Erythroblast (primary cell): Measurements from ENCODE around the gene RAPGEF2.

Source experiments
- GATA1 ChIP-seq: IDR thresholded peaks from 2 replicates; pipeline ENCODE4 v1.6.1; 2011; ENCODE audit warnings: low read depth, mild to moderate bottlenecking, control low read depth, low read length, moderate library complexity
- POLR2A ChIP-seq: IDR thresholded peaks from 2 replicates; pipeline ENCODE4 v1.6.1; 2011; ENCODE audit warnings: mild to moderate bottlenecking, low read length

GRCh38 chr4:159071969-159072765 is 30.7 kb upstream of the RAPGEF2 start:
- TF ChIP-seq POLR2A (no peak), GATA1 (no peak)
